ENCODE data around the gene CFD.

Gene CFD

GRCh38 chr19:906480-906879 lies 47.0 kb downstream of the CFD start:
- no peak for DNase-seq (ENCODE audit: low spot score)

GRCh38 chr19:907183-907853 lies 47.9 kb downstream of the CFD start:
- no peak for DNase-seq (ENCODE audit: low spot score)

- DNase-seq (ENCODE audit: low spot score), result no peak
Observed at GRCh38 chr19:911197-912033, 52.0 kb downstream of the CFD start.

- no peak for DNase-seq (ENCODE audit: low spot score)
Observed at GRCh38 chr19:912181-913079, 53.0 kb downstream of the CFD start.
